SK-N-SH (cell line): Measurements from ENCODE around the gene SRSF12. TPM values are rescaled to one million over a fixed set of nuclear protein-coding genes. Genes with fewer than 3 reads are reported as not detected.
A peak's percentile ranks its signal among the peaks of the same experiment; 100 is the strongest.

Experiments used
- CTCF ChIA-PET: fragments of 300-600, 350-600 bp; formaldehyde crosslinking; extraction: SDS; loops from one replicate; lab custom pipeline; 2021; lab: Yijun Ruan, JAX
- POLR2A ChIA-PET: fragments of 350-600 bp; sonication (Branson Sonifier 250); formaldehyde crosslinking; extraction: SDS; loops from one replicate; lab custom pipeline; 2020; ENCODE audit warnings: antibody characterized with exemption, inconsistent platforms; lab: Yijun Ruan, JAX
- DNase-seq: peaks from one replicate; pipeline ENCODE4 v3.0.0; 2012
- H2AFZ ChIP-seq: fragments of 200-600 bp; sonication (generic); 2 replicates; pipeline ENCODE4 v1.8.1; 2016; ENCODE audit warnings: antibody characterized with exemption, mild to moderate bottlenecking, low read depth
- H3F3A ChIP-seq: fragments of 200-600 bp; sonication (generic); replicated peaks from 2 replicates; pipeline ENCODE3; 2016; ENCODE audit warnings: antibody characterized with exemption, mild to moderate bottlenecking; ENCODE audit not compliant: insufficient read depth
- H3K27ac ChIP-seq, 2 experiments: fragments of 200-500 bp in 1 of 2; fragments of 200-600 bp in 1 of 2; sonication (Bioruptor generic) in 1 of 2; sonication (generic), shearing (Covaris generic) in 1 of 2; 2 replicates each; pipeline versions ENCODE4 v1.5.1 to v1.6.1; 2014 to 2016; ENCODE audit warnings: low read depth in 2 of 2, inconsistent platforms in 1 of 2, low read length in 1 of 2, mild to moderate bottlenecking in 1 of 2, mixed read lengths in 1 of 2
- H3K27me3 ChIP-seq: fragments of 200-600 bp; sonication (generic), shearing (Covaris generic); 2 replicates; pipeline ENCODE4 v1.6.1; 2016; ENCODE audit warnings: mixed run types; ENCODE audit not compliant: insufficient read depth
- H3K36me3 ChIP-seq, 2 experiments: fragments of 200-500 bp in 1 of 2; fragments of 200-600 bp in 1 of 2; sonication (Bioruptor generic) in 1 of 2; sonication (generic) in 1 of 2; replicated peaks in 1 of 2; 2 replicates each; pipeline versions ENCODE3 to v1.5.1; 2014 to 2016; ENCODE audit warnings: low read length in 1 of 2, mild to moderate bottlenecking in 1 of 2; ENCODE audit not compliant: insufficient read depth in 2 of 2, control insufficient read depth in 1 of 2
- H3K4me1 ChIP-seq, 2 experiments: fragments of 200-500 bp in 1 of 2; fragments of 200-600 bp in 1 of 2; sonication (Bioruptor generic) in 1 of 2; sonication (generic), shearing (Covaris generic) in 1 of 2; 2 replicates each; pipeline versions ENCODE4 v1.5.1 to v1.6.1; 2014 to 2016; ENCODE audit warnings: low read depth in 1 of 2, low read length in 1 of 2, mixed run types in 1 of 2; ENCODE audit not compliant: insufficient read depth in 2 of 2, control insufficient read depth in 1 of 2
- H3K4me2 ChIP-seq: fragments of 200-600 bp; sonication (generic), shearing (Covaris generic); 2 replicates; pipeline ENCODE4 v1.6.1; 2017; ENCODE audit warnings: mixed run types
- H3K4me3 ChIP-seq, 2 experiments: fragments of 200-500 bp in 1 of 2; fragments of 200-600 bp in 1 of 2; sonication (Bioruptor generic) in 1 of 2; sonication (generic), shearing (Covaris generic) in 1 of 2; 2 replicates each; pipeline versions ENCODE4 v1.5.1 to v1.8.1; 2014 to 2016; ENCODE audit warnings: low read depth in 2 of 2, inconsistent platforms in 1 of 2, low read length in 1 of 2, mild to moderate bottlenecking in 1 of 2, mixed read lengths in 1 of 2, moderate library complexity in 1 of 2
- H3K79me2 ChIP-seq: fragments of 200-600 bp; sonication (generic); 2 replicates; pipeline ENCODE4 v1.8.1; 2017; ENCODE audit warnings: mild to moderate bottlenecking; ENCODE audit not compliant: insufficient read depth
- H3K9ac ChIP-seq: fragments of 200-600 bp; sonication (generic); 2 replicates; pipeline ENCODE4 v1.6.1; 2017; ENCODE audit warnings: mixed run types
- H3K9me2 ChIP-seq: fragments of 200-600 bp; sonication (generic); 2 replicates; pipeline ENCODE4 v1.6.1; 2017; ENCODE audit warnings: mixed run types
- H3K9me3 ChIP-seq: fragments of 200-600 bp; sonication (generic); 2 replicates; pipeline ENCODE4 v1.6.1; 2017; ENCODE audit warnings: mixed run types, mild to moderate bottlenecking, moderate library complexity
- H4K20me1 ChIP-seq: fragments of 200-600 bp; sonication (generic); 2 replicates; pipeline ENCODE4 v1.6.1; 2017; ENCODE audit warnings: mild to moderate bottlenecking, mixed run types; ENCODE audit not compliant: insufficient read depth
- CTCF ChIP-seq: fragments of 200-600 bp; sonication (generic); IDR thresholded peaks from 2 replicates; pipeline ENCODE4 v1.6.1; 2017; ENCODE audit warnings: antibody characterized with exemption, mild to moderate bottlenecking, moderate library complexity
- FOSL2 ChIP-seq: IDR thresholded peaks from 2 replicates; pipeline ENCODE4 v1.4.0; 2012; ENCODE audit warnings: low read depth, mild to moderate bottlenecking, moderate library complexity, borderline replicate concordance
- FOXJ3 ChIP-seq: sonication (generic); formaldehyde crosslinking; IDR thresholded peaks from 2 replicates; pipeline ENCODE4 v1.5.1; 2020; ENCODE audit warnings: mild to moderate bottlenecking, missing genetic modification reagents
- GABPA ChIP-seq: IDR thresholded peaks from 2 replicates; pipeline ENCODE4 v1.4.0; 2012; ENCODE audit warnings: low read depth, mild to moderate bottlenecking
- GATA2 ChIP-seq: sonication (generic); formaldehyde crosslinking; IDR thresholded peaks from 2 replicates; pipeline ENCODE4 v1.5.0; 2020; ENCODE audit warnings: mild to moderate bottlenecking, missing genetic modification reagents
- RAD21 ChIP-seq: IDR thresholded peaks from 2 replicates; pipeline ENCODE4 v1.6.1; 2012; ENCODE audit warnings: mild to moderate bottlenecking, low read length
- RCOR1 ChIP-seq: fragments of 150-350 bp; IDR thresholded peaks from 2 replicates; pipeline ENCODE4 v1.6.1; 2017; ENCODE audit warnings: antibody characterized with exemption, low read length
- RFX5 ChIP-seq: IDR thresholded peaks from 2 replicates; pipeline ENCODE4 v1.6.1; 2012; ENCODE audit warnings: mild to moderate bottlenecking, improper control_type of control experiment, low read length
- SMC3 ChIP-seq: IDR thresholded peaks from 2 replicates; pipeline ENCODE4 v1.6.1; 2012; ENCODE audit warnings: low read depth, low read length, improper control_type of control experiment
- TAF1 ChIP-seq: IDR thresholded peaks from 2 replicates; pipeline ENCODE4 v1.6.1; 2012; ENCODE audit warnings: low read depth, mild to moderate bottlenecking, low read length, moderate library complexity, borderline replicate concordance
- TEAD4 ChIP-seq: IDR thresholded peaks from 2 replicates; pipeline ENCODE4 v1.4.0; 2012; ENCODE audit warnings: mild to moderate bottlenecking, borderline replicate concordance; ENCODE audit not compliant: insufficient read depth
- USF2 ChIP-seq: fragments of 150-350 bp; IDR thresholded peaks from 2 replicates; pipeline ENCODE4 v1.6.1; 2017; ENCODE audit warnings: antibody characterized with exemption, low read length, low read depth, borderline replicate concordance
- YY1 ChIP-seq: IDR thresholded peaks from 2 replicates; pipeline ENCODE4 v1.4.0; 2012; ENCODE audit warnings: low read depth, mild to moderate bottlenecking
- WGBS: methylation state at CpG from one replicate; pipeline ENCODE4 v1.1.6; 2017; ENCODE audit warnings: low lambda C conversion rate; 5-methylcytosine and 5-hydroxymethylcytosine counted together
- polyA plus RNA-seq, 3 experiments: library from polyadenylated mRNA; depleted of rRNA; stranded (reverse); fragments of >200 nt; gene quantifications; 2 replicates each; pipeline ENCODE4 v1.2.3, GENCODE V29; 2012

Gene SRSF12
- polyA plus RNA-seq, 1 of the 3 experiments (the other 2 are of a cell fraction), result 1.1 TPM

GRCh38 chr6:89122625-89123024, 4.8 kb upstream of the SRSF12 start:
- H3K36me3 ChIP-seq, result no peaks in the 10 kb centered on the region
- no peak overlapping the region for H2AFZ ChIP-seq
- no peak overlapping the region for H3K9ac ChIP-seq
- no peak overlapping the region for H3K4me3 ChIP-seq
- POLR2A ChIA-PET, result no interaction called here
- TF ChIP-seq GATA2 (CRISPR knock-in tag) (no peak), RAD21 (peak; percentile 92), CTCF (peak; percentile 68), FOSL2 (no peak), RFX5 (no peak), SMC3 (peak; percentile 77)
- peaks cover 0 to 4% of the 10 kb centered on the region in 2 experiments; a peak in 1 of 4 replicates for H3K4me1 ChIP-seq
- H3K27ac ChIP-seq, result no peak overlapping the region
- CTCF ChIA-PET, result interaction anchor here (0.6 to 4.8 kb wide), 12 partner anchors 9 to 243 kb away, joined by 3 to 50 read pairs (median 4); no protein-coding TSS in a partner anchor
- H3K4me2 ChIP-seq, result no peak overlapping the region
- H3F3A ChIP-seq, result peaks cover 5% of the 10 kb centered on the region
- H3K27me3 ChIP-seq, result no peaks in the 10 kb centered on the region
- H4K20me1 ChIP-seq, result no peaks in the 10 kb centered on the region
- no peaks in the 10 kb centered on the region for H3K79me2 ChIP-seq
- H3K9me2 ChIP-seq, result no peaks in the 10 kb centered on the region
- H3K9me3 ChIP-seq, result no peaks in the 10 kb centered on the region
- DNase-seq, result peak; percentile 57

GRCh38 chr6:89121934-89122333, 4.1 kb upstream of the SRSF12 start:
- no peak overlapping the region for H2AFZ ChIP-seq
- TF ChIP-seq TEAD4 (no peak), YY1 (no peak), GABPA (no peak), FOXJ3 (no peak), RCOR1 (no peak), TAF1 (no peak), USF2 (no peak), SMC3 (no peak)
- TF ChIP-seq, all 33 proteins: peak for 0
- 62% methylated on average over 1 of the region's 1 CpG for WGBS
- Histone ChIP-seq H3K36me3 (no peaks in the 10 kb centered on the region), H3K9ac (no peak overlapping the region), H3K27ac (no peak overlapping the region), H3K27me3 (no peaks in the 10 kb centered on the region), H3F3A (peaks cover 5% of the 10 kb centered on the region), H4K20me1 (no peaks in the 10 kb centered on the region), H3K4me3 (no peak overlapping the region), H3K9me2 (no peaks in the 10 kb centered on the region), H3K9me3 (no peaks in the 10 kb centered on the region), H3K4me2 (no peak overlapping the region), H3K79me2 (no peaks in the 10 kb centered on the region), H3K4me1 (peaks cover 0 to 4% of the 10 kb centered on the region in 2 experiments; a peak in 1 of 4 replicates)
- CTCF ChIA-PET, result interaction anchor here (0.6 to 4.8 kb wide), 8 partner anchors 9 to 244 kb away, joined by 3 to 50 read pairs (median 4); no protein-coding TSS in a partner anchor
- POLR2A ChIA-PET, result no interaction called here
- DNase-seq, result no peak
